GM23338 (cell line): Measurements from ENCODE around the gene SLC7A6. TPM values are rescaled to one million over a fixed set of nuclear protein-coding genes. Genes with fewer than 3 reads are reported as not detected.

ENCODE experiments used
- ATAC-seq: fragments of 200-7000 bp; cut with Tn5 transposase; 3 replicates; pipeline ENCODE4 v1.9.1; 2020
- DNase-seq: peaks from one replicate; pipeline ENCODE4 v3.0.0-alpha.2; 2015; ENCODE audit warnings: low spot score
- H2AFZ ChIP-seq: fragments of 200-600 bp; sonication (generic); 2 replicates; pipeline ENCODE4 v1.8.0; 2016; ENCODE audit warnings: antibody characterized with exemption, mild to moderate bottlenecking, moderate library complexity
- H3F3A ChIP-seq: fragments of 200-600 bp; sonication (generic); replicated peaks from 2 replicates; pipeline ENCODE4 v1.8.0; 2017; ENCODE audit warnings: antibody characterized with exemption, mixed run types, low read depth
- H3K27ac ChIP-seq: fragments of 200-600 bp; sonication (generic); 2 replicates; pipeline ENCODE4 v1.6.1; 2016; ENCODE audit warnings: low read depth
- H3K27me3 ChIP-seq: fragments of 200-600 bp; sonication (generic); 2 replicates; pipeline ENCODE4 v1.8.0; 2016; ENCODE audit warnings: mild to moderate bottlenecking, mixed run types, moderate library complexity; ENCODE audit not compliant: insufficient read depth
- H3K36me3 ChIP-seq: fragments of 200-600 bp; sonication (generic); 2 replicates; pipeline ENCODE4 v1.8.0; 2016; ENCODE audit warnings: mild to moderate bottlenecking; ENCODE audit not compliant: insufficient read depth
- H3K4me1 ChIP-seq: fragments of 200-600 bp; sonication (generic); 2 replicates; pipeline ENCODE4 v1.8.0; 2016; ENCODE audit warnings: mild to moderate bottlenecking, moderate library complexity; ENCODE audit not compliant: insufficient read depth
- H3K4me2 ChIP-seq: fragments of 200-600 bp; sonication (generic); 2 replicates; pipeline ENCODE4 v1.7.1; 2017; ENCODE audit warnings: mixed run types
- H3K4me3 ChIP-seq: fragments of 200-600 bp; sonication (generic); 2 replicates; pipeline ENCODE4 v1.6.1; 2016; ENCODE audit warnings: mixed run types
- H3K79me2 ChIP-seq: fragments of 200-600 bp; sonication (generic); replicated peaks from 2 replicates; pipeline ENCODE4 v1.8.0; 2017; ENCODE audit warnings: mild to moderate bottlenecking; ENCODE audit not compliant: insufficient read depth
- H3K9me2 ChIP-seq: fragments of 200-600 bp; sonication (generic); 2 replicates; pipeline ENCODE4 v1.8.0; 2017; ENCODE audit not compliant: insufficient read depth
- H4K20me1 ChIP-seq: fragments of 200-600 bp; sonication (generic); replicated peaks from 2 replicates; pipeline ENCODE4 v1.8.0; 2017; ENCODE audit warnings: mild to moderate bottlenecking; ENCODE audit not compliant: insufficient read depth
- H3K27ac Mint-ChIP-seq: 2 replicates; pipeline ENCODE4 v1.8.0; 2020; ENCODE audit warnings: inconsistent platforms, mild to moderate bottlenecking, moderate library complexity, mixed read lengths
- H3K27me3 Mint-ChIP-seq: 3 replicates; pipeline ENCODE4 v1.8.0; 2022; ENCODE audit warnings: low read depth, mild to moderate bottlenecking, moderate library complexity, mixed read lengths, inconsistent platforms; ENCODE audit not compliant: insufficient read depth, poor library complexity
- H3K36me3 Mint-ChIP-seq: 3 replicates; pipeline ENCODE4 v1.8.0; 2021; ENCODE audit warnings: low read depth, mild to moderate bottlenecking, inconsistent platforms, moderate library complexity, mixed read lengths
- H3K4me1 Mint-ChIP-seq: 3 replicates; pipeline ENCODE4 v1.8.0; 2020; ENCODE audit warnings: mild to moderate bottlenecking, inconsistent platforms, mixed read lengths
- H3K4me3 Mint-ChIP-seq: 3 replicates; pipeline ENCODE4 v1.8.0; 2021; ENCODE audit warnings: moderate library complexity, mild to moderate bottlenecking, inconsistent platforms, mixed read lengths
- H3K9me3 Mint-ChIP-seq: 3 replicates; pipeline ENCODE4 v1.8.0; 2020; ENCODE audit warnings: moderate library complexity, mild to moderate bottlenecking, inconsistent platforms, mixed read lengths
- CREB1 ChIP-seq: fragments of 250-450 bp; sonication (Bioruptor Pico); IDR thresholded peaks from 2 replicates; pipeline ENCODE4 v1.5.0; 2020; ENCODE audit warnings: low read depth, mild to moderate bottlenecking, moderate library complexity
- EZH2 ChIP-seq: fragments of 200-600 bp; sonication (generic); IDR thresholded peaks from one replicate; pipeline ENCODE4 v1.8.0; 2017; ENCODE audit warnings: antibody characterized with exemption, mild to moderate bottlenecking, low read depth; ENCODE audit not compliant: unreplicated experiment
- EZH2phosphoT487 ChIP-seq: fragments of 200-600 bp; sonication (generic); IDR thresholded peaks from one replicate; pipeline ENCODE4 v1.8.1; 2018; ENCODE audit warnings: antibody characterized with exemption; ENCODE audit not compliant: unreplicated experiment
- POLR2AphosphoS5 ChIP-seq: IDR thresholded peaks from 2 replicates; pipeline ENCODE4 v1.6.1; 2016; ENCODE audit warnings: antibody characterized with exemption, low read depth
- ZNF331 ChIP-seq: fragments of 250-450 bp; sonication (Bioruptor Pico); IDR thresholded peaks from 2 replicates; pipeline ENCODE4 v1.5.0; 2020; ENCODE audit warnings: low read depth, mild to moderate bottlenecking, moderate library complexity
- polyA plus RNA-seq: library from polyadenylated mRNA; unstranded; fragments of >200 nt; fragmentation: Nextera tagmentation; extraction: Ambion mirVana; gene quantifications from 2 replicates; pipeline ENCODE4 v1.2.1, GENCODE V29; 2016
- total RNA-seq: library from RNA; depleted of rRNA; stranded (reverse); fragments of >200 nt; shearing (Covaris generic); gene quantifications from 2 replicates; pipeline ENCODE4 v1.2.3, GENCODE V29; 2014
- TF ChIP-seq, protein P1 (sequence below): fragments of 250-450 bp; sonication (Bioruptor Pico); IDR thresholded peaks from 2 replicates; pipeline ENCODE4 v1.5.0; 2020; ENCODE audit warnings: mild to moderate bottlenecking, moderate library complexity
- TF ChIP-seq, protein P2 (sequence below): IDR thresholded peaks from 2 replicates; pipeline ENCODE4 v1.6.1; 2016; ENCODE audit warnings: antibody characterized with exemption
- TF ChIP-seq, protein P3 (sequence below): IDR thresholded peaks from one replicate; pipeline ENCODE4 v1.6.1; 2018; ENCODE audit warnings: antibody characterized with exemption; ENCODE audit not compliant: unreplicated experiment

Gene SLC7A6
- total and polyA plus RNA-seq, 2 experiments from 2014 or later, result 16.6 to 30.9 TPM

DNA sequence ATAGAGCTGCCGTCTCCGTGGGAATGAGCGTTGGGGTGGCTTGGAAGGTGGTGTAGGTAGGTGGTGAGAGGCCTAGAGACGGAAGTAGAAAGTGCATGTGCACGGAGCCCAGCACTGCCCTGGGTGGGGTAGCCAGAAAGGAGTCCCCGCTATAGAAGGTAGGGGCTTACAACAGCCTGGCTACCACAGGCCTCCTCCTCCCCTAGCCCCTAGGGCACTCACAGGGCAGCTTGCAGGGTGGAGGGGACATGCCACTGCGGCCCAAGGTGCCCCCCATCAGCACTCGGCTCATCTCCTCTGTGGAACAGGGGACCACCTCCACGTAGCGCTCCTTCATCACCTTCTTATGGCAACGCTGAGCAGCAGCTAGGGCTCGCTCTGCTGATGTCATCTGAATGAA lies 33.4 kb upstream of the SLC7A6 start:
- Histone ChIP-seq H3F3A (peaks cover 13% of the 10 kb centered on the region), H3K79me2 (peaks cover 23% of the 10 kb centered on the region), H3K9me2 (no peaks in the 10 kb centered on the region), H3K4me3 (no peak overlapping the region), H3K36me3 (peaks cover 8% of the 10 kb centered on the region; the same call in 1 of the 2 replicates), H3K27ac (no peak overlapping the region), H3K27me3 (no peaks in the 10 kb centered on the region), H4K20me1 (peaks cover 18% of the 10 kb centered on the region), H2AFZ (no peak overlapping the region), H3K4me1 (peaks cover 14% of the 10 kb centered on the region), H3K4me2 (no peak overlapping the region)
- H3K9me3 Mint-ChIP-seq, result no peaks in the 10 kb centered on the region; the same call in 2 of the 3 replicates
- H3K36me3 Mint-ChIP-seq, result peaks cover 46% of the 10 kb centered on the region
- DNase-seq (no peak), ATAC-seq (no peak)
- no peak overlapping the region for H3K4me3 Mint-ChIP-seq
- H3K27ac Mint-ChIP-seq, result peak overlapping the region; percentile 74; the same call in 1 of the 2 replicates
- H3K27me3 Mint-ChIP-seq, result peaks cover 6% of the 10 kb centered on the region
- TF ChIP-seq, protein P1, sequence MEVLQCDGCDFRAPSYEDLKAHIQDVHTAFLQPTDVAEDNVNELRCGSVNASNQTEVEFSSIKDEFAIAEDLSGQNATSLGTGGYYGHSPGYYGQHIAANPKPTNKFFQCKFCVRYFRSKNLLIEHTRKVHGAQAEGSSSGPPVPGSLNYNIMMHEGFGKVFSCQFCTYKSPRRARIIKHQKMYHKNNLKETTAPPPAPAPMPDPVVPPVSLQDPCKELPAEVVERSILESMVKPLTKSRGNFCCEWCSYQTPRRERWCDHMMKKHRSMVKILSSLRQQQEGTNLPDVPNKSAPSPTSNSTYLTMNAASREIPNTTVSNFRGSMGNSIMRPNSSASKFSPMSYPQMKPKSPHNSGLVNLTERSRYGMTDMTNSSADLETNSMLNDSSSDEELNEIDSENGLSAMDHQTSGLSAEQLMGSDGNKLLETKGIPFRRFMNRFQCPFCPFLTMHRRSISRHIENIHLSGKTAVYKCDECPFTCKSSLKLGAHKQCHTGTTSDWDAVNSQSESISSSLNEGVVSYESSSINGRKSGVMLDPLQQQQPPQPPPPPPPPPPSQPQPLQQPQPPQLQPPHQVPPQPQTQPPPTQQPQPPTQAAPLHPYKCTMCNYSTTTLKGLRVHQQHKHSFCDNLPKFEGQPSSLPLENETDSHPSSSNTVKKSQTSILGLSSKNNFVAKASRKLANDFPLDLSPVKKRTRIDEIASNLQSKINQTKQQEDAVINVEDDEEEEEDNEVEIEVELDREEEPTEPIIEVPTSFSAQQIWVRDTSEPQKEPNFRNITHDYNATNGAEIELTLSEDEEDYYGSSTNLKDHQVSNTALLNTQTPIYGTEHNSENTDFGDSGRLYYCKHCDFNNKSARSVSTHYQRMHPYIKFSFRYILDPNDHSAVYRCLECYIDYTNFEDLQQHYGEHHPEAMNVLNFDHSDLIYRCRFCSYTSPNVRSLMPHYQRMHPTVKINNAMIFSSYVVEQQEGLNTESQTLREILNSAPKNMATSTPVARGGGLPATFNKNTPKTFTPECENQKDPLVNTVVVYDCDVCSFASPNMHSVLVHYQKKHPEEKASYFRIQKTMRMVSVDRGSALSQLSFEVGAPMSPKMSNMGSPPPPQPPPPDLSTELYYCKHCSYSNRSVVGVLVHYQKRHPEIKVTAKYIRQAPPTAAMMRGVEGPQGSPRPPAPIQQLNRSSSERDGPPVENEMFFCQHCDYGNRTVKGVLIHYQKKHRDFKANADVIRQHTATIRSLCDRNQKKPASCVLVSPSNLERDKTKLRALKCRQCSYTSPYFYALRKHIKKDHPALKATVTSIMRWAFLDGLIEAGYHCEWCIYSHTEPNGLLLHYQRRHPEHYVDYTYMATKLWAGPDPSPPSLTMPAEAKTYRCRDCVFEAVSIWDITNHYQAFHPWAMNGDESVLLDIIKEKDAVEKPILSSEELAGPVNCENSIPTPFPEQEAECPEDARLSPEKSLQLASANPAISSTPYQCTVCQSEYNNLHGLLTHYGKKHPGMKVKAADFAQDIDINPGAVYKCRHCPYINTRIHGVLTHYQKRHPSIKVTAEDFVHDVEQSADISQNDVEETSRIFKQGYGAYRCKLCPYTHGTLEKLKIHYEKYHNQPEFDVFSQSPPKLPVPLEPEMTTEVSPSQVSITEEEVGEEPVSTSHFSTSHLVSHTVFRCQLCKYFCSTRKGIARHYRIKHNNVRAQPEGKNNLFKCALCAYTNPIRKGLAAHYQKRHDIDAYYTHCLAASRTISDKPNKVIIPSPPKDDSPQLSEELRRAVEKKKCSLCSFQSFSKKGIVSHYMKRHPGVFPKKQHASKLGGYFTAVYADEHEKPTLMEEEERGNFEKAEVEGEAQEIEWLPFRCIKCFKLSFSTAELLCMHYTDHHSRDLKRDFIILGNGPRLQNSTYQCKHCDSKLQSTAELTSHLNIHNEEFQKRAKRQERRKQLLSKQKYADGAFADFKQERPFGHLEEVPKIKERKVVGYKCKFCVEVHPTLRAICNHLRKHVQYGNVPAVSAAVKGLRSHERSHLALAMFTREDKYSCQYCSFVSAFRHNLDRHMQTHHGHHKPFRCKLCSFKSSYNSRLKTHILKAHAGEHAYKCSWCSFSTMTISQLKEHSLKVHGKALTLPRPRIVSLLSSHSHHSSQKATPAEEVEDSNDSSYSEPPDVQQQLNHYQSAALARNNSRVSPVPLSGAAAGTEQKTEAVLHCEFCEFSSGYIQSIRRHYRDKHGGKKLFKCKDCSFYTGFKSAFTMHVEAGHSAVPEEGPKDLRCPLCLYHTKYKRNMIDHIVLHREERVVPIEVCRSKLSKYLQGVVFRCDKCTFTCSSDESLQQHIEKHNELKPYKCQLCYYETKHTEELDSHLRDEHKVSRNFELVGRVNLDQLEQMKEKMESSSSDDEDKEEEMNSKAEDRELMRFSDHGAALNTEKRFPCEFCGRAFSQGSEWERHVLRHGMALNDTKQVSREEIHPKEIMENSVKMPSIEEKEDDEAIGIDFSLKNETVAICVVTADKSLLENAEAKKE (CRISPR knock-in tag), result no peak
- TF ChIP-seq EZH2 (no peak), ZNF331 (CRISPR knock-in tag) (no peak)
- peaks cover 22% of the 10 kb centered on the region for H3K4me1 Mint-ChIP-seq

DNA sequence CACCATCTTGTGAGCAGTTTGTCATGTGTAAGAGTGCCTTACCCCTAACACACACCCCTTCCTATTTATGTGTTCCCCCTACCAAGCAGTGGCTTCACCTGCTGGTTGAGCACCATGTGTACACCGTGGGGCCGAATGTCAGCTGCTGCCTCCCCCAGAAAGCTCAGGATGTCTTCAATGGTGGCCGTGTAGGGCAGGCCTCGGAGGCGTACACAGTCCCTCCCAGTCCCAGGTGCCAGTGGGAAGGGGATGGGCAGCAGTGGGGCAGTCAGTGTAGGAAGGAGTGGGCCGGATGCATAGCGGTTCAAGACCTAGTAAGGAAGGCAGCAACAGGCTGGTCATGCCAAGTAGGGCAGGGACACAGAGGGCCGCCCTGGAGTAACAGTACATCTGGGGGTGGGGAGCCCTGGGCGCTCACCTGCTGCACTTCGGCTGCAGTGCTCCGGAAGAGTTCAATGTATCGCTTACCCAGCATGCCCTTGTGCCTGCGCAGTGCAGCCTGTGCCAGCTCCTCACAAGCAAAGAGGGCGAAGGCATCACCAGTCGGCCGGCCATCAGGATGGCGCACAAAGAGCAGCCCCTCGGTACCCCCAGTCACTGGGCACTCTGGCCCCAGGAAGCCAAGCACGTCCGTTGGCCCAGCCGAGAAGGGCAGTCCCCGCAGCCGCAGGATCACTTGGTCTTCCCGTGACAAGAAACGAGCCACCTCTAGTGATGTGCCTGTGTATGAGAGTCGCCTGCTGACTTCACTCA lies 32.8 kb upstream of the SLC7A6 start:
- Histone ChIP-seq H2AFZ (no peak overlapping the region), H4K20me1 (peaks cover 18% of the 10 kb centered on the region), H3K4me3 (no peak overlapping the region), H3K4me1 (peaks cover 14% of the 10 kb centered on the region), H3K27ac (no peak overlapping the region), H3K79me2 (peaks cover 23% of the 10 kb centered on the region), H3K36me3 (peaks cover 8% of the 10 kb centered on the region; the same call in 1 of the 2 replicates), H3K9me2 (no peaks in the 10 kb centered on the region), H3K4me2 (no peak overlapping the region), H3F3A (peaks cover 17% of the 10 kb centered on the region), H3K27me3 (no peaks in the 10 kb centered on the region)
- peaks cover 46% of the 10 kb centered on the region for H3K36me3 Mint-ChIP-seq
- DNase-seq, result no peak
- H3K27me3 Mint-ChIP-seq, result peaks cover 9% of the 10 kb centered on the region
- H3K4me1 Mint-ChIP-seq, result peaks cover 22% of the 10 kb centered on the region
- no peak overlapping the region for H3K4me3 Mint-ChIP-seq
- ATAC-seq, result no peak
- H3K9me3 Mint-ChIP-seq, result no peaks in the 10 kb centered on the region; the same call in 2 of the 3 replicates
- no peak overlapping the region; the same call in 1 of the 2 replicates for H3K27ac Mint-ChIP-seq
- TF ChIP-seq, protein P2, sequence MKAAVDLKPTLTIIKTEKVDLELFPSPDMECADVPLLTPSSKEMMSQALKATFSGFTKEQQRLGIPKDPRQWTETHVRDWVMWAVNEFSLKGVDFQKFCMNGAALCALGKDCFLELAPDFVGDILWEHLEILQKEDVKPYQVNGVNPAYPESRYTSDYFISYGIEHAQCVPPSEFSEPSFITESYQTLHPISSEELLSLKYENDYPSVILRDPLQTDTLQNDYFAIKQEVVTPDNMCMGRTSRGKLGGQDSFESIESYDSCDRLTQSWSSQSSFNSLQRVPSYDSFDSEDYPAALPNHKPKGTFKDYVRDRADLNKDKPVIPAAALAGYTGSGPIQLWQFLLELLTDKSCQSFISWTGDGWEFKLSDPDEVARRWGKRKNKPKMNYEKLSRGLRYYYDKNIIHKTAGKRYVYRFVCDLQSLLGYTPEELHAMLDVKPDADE, result no peak
- TF ChIP-seq POLR2AphosphoS5, result no peak
- TF ChIP-seq CREB1 (CRISPR knock-in tag), result no peak
- TF ChIP-seq EZH2phosphoT487, result no peak
- TF ChIP-seq EZH2, result no peak
- TF ChIP-seq, protein P3, sequence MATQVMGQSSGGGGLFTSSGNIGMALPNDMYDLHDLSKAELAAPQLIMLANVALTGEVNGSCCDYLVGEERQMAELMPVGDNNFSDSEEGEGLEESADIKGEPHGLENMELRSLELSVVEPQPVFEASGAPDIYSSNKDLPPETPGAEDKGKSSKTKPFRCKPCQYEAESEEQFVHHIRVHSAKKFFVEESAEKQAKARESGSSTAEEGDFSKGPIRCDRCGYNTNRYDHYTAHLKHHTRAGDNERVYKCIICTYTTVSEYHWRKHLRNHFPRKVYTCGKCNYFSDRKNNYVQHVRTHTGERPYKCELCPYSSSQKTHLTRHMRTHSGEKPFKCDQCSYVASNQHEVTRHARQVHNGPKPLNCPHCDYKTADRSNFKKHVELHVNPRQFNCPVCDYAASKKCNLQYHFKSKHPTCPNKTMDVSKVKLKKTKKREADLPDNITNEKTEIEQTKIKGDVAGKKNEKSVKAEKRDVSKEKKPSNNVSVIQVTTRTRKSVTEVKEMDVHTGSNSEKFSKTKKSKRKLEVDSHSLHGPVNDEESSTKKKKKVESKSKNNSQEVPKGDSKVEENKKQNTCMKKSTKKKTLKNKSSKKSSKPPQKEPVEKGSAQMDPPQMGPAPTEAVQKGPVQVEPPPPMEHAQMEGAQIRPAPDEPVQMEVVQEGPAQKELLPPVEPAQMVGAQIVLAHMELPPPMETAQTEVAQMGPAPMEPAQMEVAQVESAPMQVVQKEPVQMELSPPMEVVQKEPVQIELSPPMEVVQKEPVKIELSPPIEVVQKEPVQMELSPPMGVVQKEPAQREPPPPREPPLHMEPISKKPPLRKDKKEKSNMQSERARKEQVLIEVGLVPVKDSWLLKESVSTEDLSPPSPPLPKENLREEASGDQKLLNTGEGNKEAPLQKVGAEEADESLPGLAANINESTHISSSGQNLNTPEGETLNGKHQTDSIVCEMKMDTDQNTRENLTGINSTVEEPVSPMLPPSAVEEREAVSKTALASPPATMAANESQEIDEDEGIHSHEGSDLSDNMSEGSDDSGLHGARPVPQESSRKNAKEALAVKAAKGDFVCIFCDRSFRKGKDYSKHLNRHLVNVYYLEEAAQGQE, result no peak
- no peak for TF ChIP-seq ZNF331 (CRISPR knock-in tag)
